Hepatocyte (in vitro differentiated cells): ENCODE data around the gene ISCU.

Experiments used
- EZH2 ChIP-seq: fragments of 200-600 bp; sonication (generic); IDR thresholded peaks from 2 replicates; pipeline ENCODE4 v1.6.1; 2016; ENCODE audit warnings: antibody characterized with exemption, mild to moderate bottlenecking, borderline replicate concordance
- EZH2phosphoT487 ChIP-seq: fragments of 200-600 bp; sonication (generic); IDR thresholded peaks from one replicate; pipeline ENCODE4 v1.6.1; 2018; ENCODE audit warnings: antibody characterized with exemption, mild to moderate bottlenecking, low read depth, moderate library complexity; ENCODE audit not compliant: unreplicated experiment, severe bottlenecking
- TF ChIP-seq, protein P1 (sequence below): fragments of 200-600 bp; sonication (generic); IDR thresholded peaks from 2 replicates; pipeline ENCODE4 v1.5.1; 2016; ENCODE audit warnings: antibody characterized with exemption, mild to moderate bottlenecking; ENCODE audit not compliant: poor library complexity

DNA sequence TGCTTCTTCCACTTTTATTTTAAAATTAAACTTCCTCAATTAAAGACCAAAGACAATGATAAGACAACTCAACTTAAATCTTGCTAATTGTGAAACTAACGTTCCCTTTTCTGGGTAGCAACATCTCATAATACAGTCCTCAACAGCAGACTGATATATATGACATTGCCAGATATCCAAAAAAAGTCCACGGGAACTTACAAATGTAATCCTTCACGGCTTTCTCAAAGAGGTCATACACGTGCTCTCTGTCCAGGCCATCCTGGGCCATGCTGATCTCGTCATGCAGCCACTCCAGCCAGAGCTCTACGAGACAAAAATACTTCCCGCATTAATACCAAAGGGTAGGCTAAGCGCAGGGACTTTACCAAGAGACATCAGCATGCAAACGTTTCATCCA is 14.7 kb upstream of the ISCU start:
- TF ChIP-seq, protein P1, sequence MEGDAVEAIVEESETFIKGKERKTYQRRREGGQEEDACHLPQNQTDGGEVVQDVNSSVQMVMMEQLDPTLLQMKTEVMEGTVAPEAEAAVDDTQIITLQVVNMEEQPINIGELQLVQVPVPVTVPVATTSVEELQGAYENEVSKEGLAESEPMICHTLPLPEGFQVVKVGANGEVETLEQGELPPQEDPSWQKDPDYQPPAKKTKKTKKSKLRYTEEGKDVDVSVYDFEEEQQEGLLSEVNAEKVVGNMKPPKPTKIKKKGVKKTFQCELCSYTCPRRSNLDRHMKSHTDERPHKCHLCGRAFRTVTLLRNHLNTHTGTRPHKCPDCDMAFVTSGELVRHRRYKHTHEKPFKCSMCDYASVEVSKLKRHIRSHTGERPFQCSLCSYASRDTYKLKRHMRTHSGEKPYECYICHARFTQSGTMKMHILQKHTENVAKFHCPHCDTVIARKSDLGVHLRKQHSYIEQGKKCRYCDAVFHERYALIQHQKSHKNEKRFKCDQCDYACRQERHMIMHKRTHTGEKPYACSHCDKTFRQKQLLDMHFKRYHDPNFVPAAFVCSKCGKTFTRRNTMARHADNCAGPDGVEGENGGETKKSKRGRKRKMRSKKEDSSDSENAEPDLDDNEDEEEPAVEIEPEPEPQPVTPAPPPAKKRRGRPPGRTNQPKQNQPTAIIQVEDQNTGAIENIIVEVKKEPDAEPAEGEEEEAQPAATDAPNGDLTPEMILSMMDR: no peak
- TF ChIP-seq EZH2phosphoT487 (no peak), EZH2 (no peak)
